Neural cell (in vitro differentiated cells): ENCODE data around the gene SLIT3.

Source experiments
- CTCF ChIP-seq: fragments of 450-650 bp; IDR thresholded peaks from 2 replicates; pipeline ENCODE4 v1.5.1; 2014; ENCODE audit warnings: antibody characterized with exemption, mild to moderate bottlenecking, moderate library complexity; ENCODE audit not compliant: poor library complexity, severe bottlenecking
- MXI1 ChIP-seq: fragments of 450-650 bp; conservative IDR thresholded peaks from 2 replicates; pipeline ENCODE4 v1.6.1; 2014; ENCODE audit warnings: antibody characterized with exemption, mild to moderate bottlenecking; ENCODE audit not compliant: poor library complexity, severe bottlenecking
- POLR2AphosphoS5 ChIP-seq: IDR thresholded peaks from 2 replicates; pipeline ENCODE4 v1.6.1; 2012
- RAD21 ChIP-seq: fragments of 450-650 bp; conservative IDR thresholded peaks from 2 replicates; pipeline ENCODE4 v1.6.1; 2014; ENCODE audit warnings: antibody characterized with exemption, mild to moderate bottlenecking, moderate library complexity
- TAF1 ChIP-seq: IDR thresholded peaks from 2 replicates; pipeline ENCODE4 v1.6.1; 2012; ENCODE audit warnings: low read depth

GRCh38 chr5:169290895-169291294, 10.0 kb downstream of the SLIT3 start:
- TF ChIP-seq CTCF, result no peak
- no peak for TF ChIP-seq TAF1
- TF ChIP-seq RAD21, result no peak
- TF ChIP-seq MXI1, result no peak
- TF ChIP-seq POLR2AphosphoS5, result no peak
